Sigmoid colon (tissue), 4 donors: ENCODE data around the gene CTXND1.

Experiments used
- EP300 ChIP-seq, 4 donors: sonication (generic); formaldehyde crosslinking; IDR thresholded peaks; one replicate each; pipeline ENCODE4 v1.6.1; 2017; ENCODE audit warnings: antibody characterized with exemption in 4 of 4
- POLR2A ChIP-seq, 2 donors: fragments of 450-650 bp; IDR thresholded peaks; one replicate each; pipeline ENCODE4 v1.6.1; 2016; ENCODE audit warnings: antibody characterized with exemption in 2 of 2, mild to moderate bottlenecking in 2 of 2, moderate library complexity in 2 of 2
- TF ChIP-seq, protein P1 (sequence below), 4 experiments: fragments of 450-650 bp in 3 of 4; fragments of 200-600 bp in 1 of 4; IDR thresholded peaks; one replicate each; pipeline ENCODE4 v1.5.1; 2016 to 2019; ENCODE audit warnings: antibody characterized with exemption in 4 of 4, mild to moderate bottlenecking in 3 of 4, moderate library complexity in 2 of 4

DNA sequence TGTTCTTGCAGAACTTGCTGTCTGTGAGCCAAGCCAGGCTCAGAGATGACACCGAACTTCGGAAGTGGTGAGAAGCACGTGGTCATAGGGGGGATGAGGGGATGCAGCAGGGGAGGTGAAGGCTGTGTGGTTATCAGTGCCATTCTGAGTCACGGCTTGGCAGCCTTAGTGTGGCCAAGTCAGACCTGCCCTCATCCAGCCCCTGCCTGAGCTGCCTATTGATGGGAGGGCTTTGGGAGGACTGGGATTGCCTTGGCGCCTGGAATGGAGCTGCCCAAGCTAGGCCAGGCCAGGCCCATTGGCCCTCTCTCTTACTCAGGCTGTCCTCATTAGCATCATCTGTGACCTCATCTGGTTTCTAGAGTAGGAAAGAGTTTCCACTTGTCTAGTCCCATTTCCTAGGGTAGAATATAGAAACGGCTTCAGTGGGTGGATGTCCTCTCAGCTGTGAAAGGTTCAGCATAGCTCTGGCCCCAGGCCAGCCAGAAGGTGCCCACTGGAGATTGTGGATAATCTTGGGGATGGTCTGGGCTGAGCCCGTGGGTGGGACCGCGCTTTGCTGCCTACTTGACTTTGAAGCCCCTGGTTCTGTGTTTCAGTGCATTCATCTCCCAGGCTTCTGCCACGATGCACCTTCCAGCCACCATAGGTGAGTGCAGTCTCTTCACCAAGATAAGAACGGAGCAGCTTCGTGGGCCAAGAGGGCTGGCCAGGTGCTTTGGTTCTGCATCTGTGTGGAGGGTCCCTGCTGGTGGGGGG, 92.0 kb downstream of the CTXND1 start:
- TF ChIP-seq EP300 (IDR thresholded peaks at IDR 0.05) (no peak), POLR2A (IDR thresholded peaks at IDR 0.05) (no peak)
- TF ChIP-seq, protein P1, sequence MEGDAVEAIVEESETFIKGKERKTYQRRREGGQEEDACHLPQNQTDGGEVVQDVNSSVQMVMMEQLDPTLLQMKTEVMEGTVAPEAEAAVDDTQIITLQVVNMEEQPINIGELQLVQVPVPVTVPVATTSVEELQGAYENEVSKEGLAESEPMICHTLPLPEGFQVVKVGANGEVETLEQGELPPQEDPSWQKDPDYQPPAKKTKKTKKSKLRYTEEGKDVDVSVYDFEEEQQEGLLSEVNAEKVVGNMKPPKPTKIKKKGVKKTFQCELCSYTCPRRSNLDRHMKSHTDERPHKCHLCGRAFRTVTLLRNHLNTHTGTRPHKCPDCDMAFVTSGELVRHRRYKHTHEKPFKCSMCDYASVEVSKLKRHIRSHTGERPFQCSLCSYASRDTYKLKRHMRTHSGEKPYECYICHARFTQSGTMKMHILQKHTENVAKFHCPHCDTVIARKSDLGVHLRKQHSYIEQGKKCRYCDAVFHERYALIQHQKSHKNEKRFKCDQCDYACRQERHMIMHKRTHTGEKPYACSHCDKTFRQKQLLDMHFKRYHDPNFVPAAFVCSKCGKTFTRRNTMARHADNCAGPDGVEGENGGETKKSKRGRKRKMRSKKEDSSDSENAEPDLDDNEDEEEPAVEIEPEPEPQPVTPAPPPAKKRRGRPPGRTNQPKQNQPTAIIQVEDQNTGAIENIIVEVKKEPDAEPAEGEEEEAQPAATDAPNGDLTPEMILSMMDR (IDR thresholded peaks at IDR 0.05): no peak
